Measurements from ENCODE around the gene LYPD6B. TPM values are rescaled to one million over a fixed set of nuclear protein-coding genes. Genes with fewer than 3 reads are reported as not detected.

LYPD6B gene
- total RNA-seq, 1 experiment from 2014 or later = 0.37 TPM

DNA sequence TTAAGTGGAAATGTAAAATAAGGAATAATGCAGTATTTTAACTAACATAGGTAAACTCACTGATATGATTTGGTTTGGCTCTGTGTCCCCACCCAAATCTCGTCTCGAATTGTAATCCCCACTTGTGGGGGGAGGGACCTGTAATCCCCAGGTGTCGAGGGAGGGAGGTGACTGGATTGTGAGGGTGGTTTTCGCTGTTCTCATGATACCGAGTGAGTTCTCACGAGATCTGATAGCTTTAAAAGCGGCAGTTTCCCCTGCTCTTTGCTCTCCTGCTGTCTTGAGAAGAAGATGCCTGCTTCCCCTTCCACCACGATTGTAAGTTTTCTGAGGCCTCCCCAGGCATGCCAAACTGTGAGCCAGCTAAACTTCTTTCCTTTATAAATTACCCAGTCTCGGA lies 182.5 kb downstream of the LYPD6B start:
- DNase-seq (ENCODE audit: unreplicated experiment) = no peak
- CTCF ChIA-PET = no interaction called here
- no peaks in the 10 kb centered on the region for H3K9me3 Mint-ChIP-seq (ENCODE audit: unreplicated experiment)

DNA sequence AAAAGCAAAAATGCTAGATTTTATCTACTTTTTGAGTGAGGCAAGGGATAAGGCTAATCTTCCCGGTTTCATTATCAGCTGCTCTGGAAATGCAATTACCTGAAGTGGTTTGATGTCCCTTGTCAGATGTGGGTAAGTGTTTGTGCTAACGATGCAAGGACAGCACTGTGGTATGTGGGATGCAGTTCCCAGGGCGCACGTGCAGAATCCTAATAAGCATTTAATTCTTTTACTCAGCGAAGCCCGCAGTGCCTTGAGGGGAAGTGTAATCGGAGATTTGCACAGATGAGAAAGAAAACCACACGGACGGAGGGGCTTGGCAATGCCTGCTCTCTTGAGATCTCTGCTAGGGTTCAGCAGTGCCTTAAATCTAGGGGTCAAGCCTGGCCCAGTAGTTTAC lies 183.4 kb downstream of the LYPD6B start:
- Mint-ChIP-seq H3K4me3 (ENCODE audit: unreplicated experiment) (no peak overlapping the region), H3K4me1 (ENCODE audit: insufficient read depth, unreplicated experiment) (no peaks in the 10 kb centered on the region), H3K36me3 (ENCODE audit: insufficient read depth, unreplicated experiment) (no peaks in the 10 kb centered on the region), H3K9me3 (ENCODE audit: unreplicated experiment) (no peaks in the 10 kb centered on the region), H3K27me3 (ENCODE audit: insufficient read depth, unreplicated experiment) (peaks cover 11% of the 10 kb centered on the region), H3K27ac (ENCODE audit: low read depth, unreplicated experiment) (no peak overlapping the region)
- ChIA-PET CTCF (interaction anchor here (0.6 kb wide), 1 partner anchor 16 kb away, joined by 4 read pairs; no protein-coding TSS in a partner anchor), POLR2A (no interaction called here)
- DNase-seq (ENCODE audit: unreplicated experiment) = no peak
- TF ChIP-seq, protein P1, sequence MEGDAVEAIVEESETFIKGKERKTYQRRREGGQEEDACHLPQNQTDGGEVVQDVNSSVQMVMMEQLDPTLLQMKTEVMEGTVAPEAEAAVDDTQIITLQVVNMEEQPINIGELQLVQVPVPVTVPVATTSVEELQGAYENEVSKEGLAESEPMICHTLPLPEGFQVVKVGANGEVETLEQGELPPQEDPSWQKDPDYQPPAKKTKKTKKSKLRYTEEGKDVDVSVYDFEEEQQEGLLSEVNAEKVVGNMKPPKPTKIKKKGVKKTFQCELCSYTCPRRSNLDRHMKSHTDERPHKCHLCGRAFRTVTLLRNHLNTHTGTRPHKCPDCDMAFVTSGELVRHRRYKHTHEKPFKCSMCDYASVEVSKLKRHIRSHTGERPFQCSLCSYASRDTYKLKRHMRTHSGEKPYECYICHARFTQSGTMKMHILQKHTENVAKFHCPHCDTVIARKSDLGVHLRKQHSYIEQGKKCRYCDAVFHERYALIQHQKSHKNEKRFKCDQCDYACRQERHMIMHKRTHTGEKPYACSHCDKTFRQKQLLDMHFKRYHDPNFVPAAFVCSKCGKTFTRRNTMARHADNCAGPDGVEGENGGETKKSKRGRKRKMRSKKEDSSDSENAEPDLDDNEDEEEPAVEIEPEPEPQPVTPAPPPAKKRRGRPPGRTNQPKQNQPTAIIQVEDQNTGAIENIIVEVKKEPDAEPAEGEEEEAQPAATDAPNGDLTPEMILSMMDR (IDR thresholded peaks at IDR 0.05; ENCODE audit: unreplicated experiment) = no peak
- intact Hi-C loops (cut with micrococcal nuclease) = no loop called here
- no TSS peak for BruUV-seq (replicated peaks)

More for the DNA sequence above, 182.5 kb downstream of the LYPD6B start:
- Mint-ChIP-seq H3K4me1 (ENCODE audit: insufficient read depth, unreplicated experiment) (no peaks in the 10 kb centered on the region), H3K27me3 (ENCODE audit: insufficient read depth, unreplicated experiment) (peaks cover 11% of the 10 kb centered on the region), H3K27ac (ENCODE audit: low read depth, unreplicated experiment) (no peak overlapping the region), H3K36me3 (ENCODE audit: insufficient read depth, unreplicated experiment) (no peaks in the 10 kb centered on the region), H3K4me3 (ENCODE audit: unreplicated experiment) (no peak overlapping the region)
- POLR2A ChIA-PET = no interaction called here
- intact Hi-C loops (cut with micrococcal nuclease) = no loop called here
- TF ChIP-seq, protein P1 (IDR thresholded peaks at IDR 0.05; ENCODE audit: unreplicated experiment) = no peak
- no TSS peak for BruUV-seq (replicated peaks)

DNA sequence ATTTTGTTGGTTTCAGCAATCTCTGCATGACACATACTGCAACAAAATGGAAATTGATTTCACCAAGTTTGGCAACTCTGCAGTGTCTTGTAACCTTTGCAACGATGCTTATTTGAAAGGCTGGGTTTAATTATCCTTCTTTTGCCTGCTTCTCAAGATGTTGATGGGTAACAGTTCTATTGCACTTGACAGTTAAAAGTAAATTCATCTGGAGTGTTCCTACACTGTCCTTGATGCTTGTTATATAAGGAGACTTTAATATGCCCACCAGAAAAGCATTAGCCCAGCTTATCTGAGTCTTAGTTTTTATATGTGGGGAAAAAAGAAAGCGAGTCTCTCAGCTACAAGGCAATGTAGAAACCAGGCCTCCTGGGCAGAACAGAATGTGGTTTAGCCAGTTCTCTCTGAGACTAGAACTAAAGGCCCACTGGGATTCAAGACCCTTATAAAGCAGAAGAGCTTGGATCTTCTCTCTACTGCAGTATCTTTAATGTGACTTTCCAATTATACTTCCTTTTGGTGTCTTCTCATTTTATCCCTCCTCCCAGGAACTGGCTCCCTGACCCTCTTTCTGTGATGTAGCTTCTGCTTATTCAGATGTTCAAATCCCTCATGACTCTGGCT lies 185.1 kb downstream of the LYPD6B start:
- Mint-ChIP-seq H3K27ac (ENCODE audit: low read depth, unreplicated experiment) (no peak overlapping the region), H3K27me3 (ENCODE audit: insufficient read depth, unreplicated experiment) (peaks cover 11% of the 10 kb centered on the region), H3K36me3 (ENCODE audit: insufficient read depth, unreplicated experiment) (no peaks in the 10 kb centered on the region), H3K4me3 (ENCODE audit: unreplicated experiment) (no peak overlapping the region), H3K4me1 (ENCODE audit: insufficient read depth, unreplicated experiment) (no peaks in the 10 kb centered on the region), H3K9me3 (ENCODE audit: unreplicated experiment) (no peaks in the 10 kb centered on the region)
- intact Hi-C loops (cut with micrococcal nuclease) = no loop called here
- DNase-seq (ENCODE audit: unreplicated experiment) = no peak
- TF ChIP-seq, protein P1 (IDR thresholded peaks at IDR 0.05; ENCODE audit: unreplicated experiment) = no peak
- POLR2A ChIA-PET = interaction anchor here (1.4 kb wide), 1 partner anchor 23 kb away, joined by 3 read pairs; no protein-coding TSS in a partner anchor
- CTCF ChIA-PET = interaction anchor here (0.5 kb wide), 1 partner anchor 326 kb away, joined by 4 read pairs; no protein-coding TSS in a partner anchor
- no TSS peak for BruUV-seq (replicated peaks)

DNA sequence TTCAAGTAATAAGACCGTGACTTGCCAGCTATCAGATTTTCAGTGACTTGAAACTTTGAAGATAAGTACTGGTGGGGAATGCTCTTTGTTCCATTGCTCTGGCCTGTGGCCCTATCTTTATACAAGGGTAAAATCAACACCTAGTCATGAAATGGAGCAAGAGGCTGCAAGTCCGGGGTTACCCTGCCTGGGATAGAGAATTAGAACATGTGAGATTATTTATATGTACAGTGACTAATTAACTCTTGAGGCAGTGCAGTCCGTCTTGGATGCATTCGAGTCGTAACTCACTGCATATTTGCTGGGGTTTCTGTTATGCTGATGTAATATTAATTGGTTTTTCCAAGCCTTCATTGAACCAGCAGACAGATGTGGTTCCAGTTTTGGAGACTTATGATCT lies 186.0 kb downstream of the LYPD6B start:
- intact Hi-C loops (cut with micrococcal nuclease) = no loop called here
- DNase-seq (ENCODE audit: unreplicated experiment) = no peak
- no peaks in the 10 kb centered on the region for H3K9me3 Mint-ChIP-seq (ENCODE audit: unreplicated experiment)
- H3K4me1 Mint-ChIP-seq (ENCODE audit: insufficient read depth, unreplicated experiment) = no peaks in the 10 kb centered on the region
- peaks cover 15% of the 10 kb centered on the region for H3K27me3 Mint-ChIP-seq (ENCODE audit: insufficient read depth, unreplicated experiment)
- H3K4me3 Mint-ChIP-seq (ENCODE audit: unreplicated experiment) = no peak overlapping the region
- no TSS peak for BruUV-seq (replicated peaks)
- no peaks in the 10 kb centered on the region for H3K36me3 Mint-ChIP-seq (ENCODE audit: insufficient read depth, unreplicated experiment)
- TF ChIP-seq, protein P1 (IDR thresholded peaks at IDR 0.05; ENCODE audit: unreplicated experiment) = no peak
- POLR2A ChIA-PET = interaction anchor here (1.4 kb wide), 1 partner anchor 23 kb away, joined by 3 read pairs; no protein-coding TSS in a partner anchor
- H3K27ac Mint-ChIP-seq (ENCODE audit: low read depth, unreplicated experiment) = no peak overlapping the region
- CTCF ChIA-PET = interaction anchor here (0.5 kb wide), 1 partner anchor 327 kb away, joined by 4 read pairs; no protein-coding TSS in a partner anchor

All from MCF 10A (cell line).